Hematopoietic multipotent progenitor cell treated with erythropoietin and hydrocortisone succinate and interleukin-3 and kit ligand, for 6 days (in vitro differentiated cells): ENCODE data around the gene ZNF845.
"Not testable (repeated sequence)": the region's sequence is repeated elsewhere in the genome, so short reads cannot be mapped to it uniquely, and the experiment has no call there.

Source experiments
- DNase-seq: peaks from one replicate; pipeline ENCODE4 v3.0.0-alpha.2; 2015

ZNF845 gene

GRCh38 chr19:53388168-53388567 lies 54.6 kb downstream of the ZNF845 start:
- DNase-seq, result no peak

- DNase-seq, result no peak
These were observed 55.4 kb downstream of the ZNF845 start for GRCh38 chr19:53388904-53389303.

GRCh38 chr19:53389571-53389970 lies 56.0 kb downstream of the ZNF845 start:
- DNase-seq, result no peak

- no peak for DNase-seq
These were observed 56.4 kb downstream of the ZNF845 start for GRCh38 chr19:53389978-53390377.

GRCh38 chr19:53394522-53394973 lies 61.0 kb downstream of the ZNF845 start:
- DNase-seq, result no peak

GRCh38 chr19:53394974-53395839 lies 61.7 kb downstream of the ZNF845 start, which contains the start of gene ZNF765:
TSS of gene ZNF765 (plus strand) at chr19:53395149. CDS start at chr19:53398016, 2,867 bp downstream.
- DNase-seq, result peak; percentile 97

GRCh38 chr19:53395840-53396524 lies 62.4 kb downstream of the ZNF845 start:
- not testable (repeated sequence) for DNase-seq

GRCh38 chr19:53396525-53396868 lies 62.9 kb downstream of the ZNF845 start:
- DNase-seq, result peak; percentile 33

GRCh38 chr19:53397918-53398317 lies 64.4 kb downstream of the ZNF845 start:
- not testable (repeated sequence) for DNase-seq
